GM12874 (cell line): ENCODE results near the gene UBTD1.

ENCODE experiments used
- TF ChIP-seq, protein P1 (sequence below): IDR thresholded peaks from 2 replicates; pipeline ENCODE4 v1.5.1; 2011; ENCODE audit warnings: low read depth, mild to moderate bottlenecking, control low read depth, low read length, moderate library complexity; ENCODE audit not compliant: insufficient read depth

The UBTD1 gene

DNA sequence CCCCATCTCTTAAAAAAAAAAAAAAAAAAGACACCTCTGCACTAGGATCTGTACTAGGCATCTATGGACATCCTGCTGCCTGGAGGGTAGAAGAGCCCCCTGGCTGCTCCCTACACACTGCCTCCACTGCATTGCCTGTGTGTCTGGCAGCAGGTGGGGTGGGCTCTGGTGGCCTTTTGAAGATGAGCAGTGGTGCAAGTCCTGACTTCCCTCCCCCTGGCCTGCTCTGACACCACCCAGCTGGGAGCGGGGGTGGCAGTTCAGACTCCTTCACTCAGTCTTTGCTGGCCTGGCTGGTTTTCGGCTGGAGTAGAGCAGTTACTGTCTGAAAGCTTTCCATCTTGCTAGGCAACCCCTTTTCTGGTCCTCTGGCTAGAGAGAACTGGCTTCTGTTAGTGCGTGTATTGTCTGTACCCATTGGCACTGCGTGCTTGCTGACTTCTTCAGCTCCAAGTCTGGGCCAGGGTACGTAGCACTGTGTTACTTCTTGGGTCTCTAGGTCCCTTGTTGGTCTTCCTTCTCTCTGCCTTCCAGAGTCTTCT lies 108.4 kb downstream of the UBTD1 start:
- TF ChIP-seq, protein P1, sequence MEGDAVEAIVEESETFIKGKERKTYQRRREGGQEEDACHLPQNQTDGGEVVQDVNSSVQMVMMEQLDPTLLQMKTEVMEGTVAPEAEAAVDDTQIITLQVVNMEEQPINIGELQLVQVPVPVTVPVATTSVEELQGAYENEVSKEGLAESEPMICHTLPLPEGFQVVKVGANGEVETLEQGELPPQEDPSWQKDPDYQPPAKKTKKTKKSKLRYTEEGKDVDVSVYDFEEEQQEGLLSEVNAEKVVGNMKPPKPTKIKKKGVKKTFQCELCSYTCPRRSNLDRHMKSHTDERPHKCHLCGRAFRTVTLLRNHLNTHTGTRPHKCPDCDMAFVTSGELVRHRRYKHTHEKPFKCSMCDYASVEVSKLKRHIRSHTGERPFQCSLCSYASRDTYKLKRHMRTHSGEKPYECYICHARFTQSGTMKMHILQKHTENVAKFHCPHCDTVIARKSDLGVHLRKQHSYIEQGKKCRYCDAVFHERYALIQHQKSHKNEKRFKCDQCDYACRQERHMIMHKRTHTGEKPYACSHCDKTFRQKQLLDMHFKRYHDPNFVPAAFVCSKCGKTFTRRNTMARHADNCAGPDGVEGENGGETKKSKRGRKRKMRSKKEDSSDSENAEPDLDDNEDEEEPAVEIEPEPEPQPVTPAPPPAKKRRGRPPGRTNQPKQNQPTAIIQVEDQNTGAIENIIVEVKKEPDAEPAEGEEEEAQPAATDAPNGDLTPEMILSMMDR, result no peak

DNA sequence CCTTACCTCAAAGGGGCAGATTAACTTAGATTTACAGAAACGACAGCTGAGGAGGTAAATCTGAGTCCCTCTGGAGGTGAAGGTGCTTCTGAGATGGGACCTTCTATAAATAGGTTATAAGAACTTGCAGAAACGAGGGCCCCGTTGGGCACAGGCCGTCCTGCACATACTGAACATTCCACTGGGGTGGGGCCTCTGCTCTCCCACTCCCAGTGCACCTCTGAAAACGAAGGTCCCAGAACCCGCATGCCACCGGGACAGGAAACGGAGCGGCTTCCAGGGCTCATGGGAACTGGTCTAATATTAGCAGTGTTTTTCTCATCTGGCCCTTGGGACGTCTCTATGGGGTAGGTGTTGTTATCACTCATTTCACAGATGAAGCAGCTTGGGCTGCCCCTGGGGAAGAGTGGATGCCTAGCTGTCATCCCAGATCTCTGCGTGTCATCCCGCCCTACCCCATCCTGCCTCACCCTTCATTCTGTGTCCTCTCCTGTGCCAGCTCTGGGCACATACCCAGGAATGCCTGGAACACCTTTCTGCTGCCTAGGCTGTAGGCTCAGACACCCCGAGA lies 110.4 kb downstream of the UBTD1 start:
- TF ChIP-seq, protein P1, result no peak

DNA sequence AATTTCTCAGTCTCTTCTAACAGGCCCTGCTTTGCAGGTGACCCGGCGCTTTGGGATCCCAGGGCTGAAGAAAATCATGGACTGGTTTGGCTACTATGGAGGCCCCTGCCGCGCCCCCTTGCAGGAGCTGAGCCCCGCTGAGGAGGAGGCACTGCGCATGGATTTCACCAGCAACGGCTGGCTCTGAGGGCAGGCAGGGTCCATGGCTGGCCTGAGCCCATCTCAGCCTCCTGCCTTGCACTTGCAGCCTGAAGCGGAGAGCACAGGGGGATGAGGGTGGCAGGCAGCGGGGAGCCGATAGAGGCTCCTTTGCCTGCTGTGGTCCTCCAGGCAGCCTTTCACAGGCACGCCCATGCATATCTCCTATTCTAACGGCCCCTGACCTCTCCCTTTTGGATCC lies 112.7 kb downstream of the UBTD1 start:
- TF ChIP-seq, protein P1, result no peak

DNA sequence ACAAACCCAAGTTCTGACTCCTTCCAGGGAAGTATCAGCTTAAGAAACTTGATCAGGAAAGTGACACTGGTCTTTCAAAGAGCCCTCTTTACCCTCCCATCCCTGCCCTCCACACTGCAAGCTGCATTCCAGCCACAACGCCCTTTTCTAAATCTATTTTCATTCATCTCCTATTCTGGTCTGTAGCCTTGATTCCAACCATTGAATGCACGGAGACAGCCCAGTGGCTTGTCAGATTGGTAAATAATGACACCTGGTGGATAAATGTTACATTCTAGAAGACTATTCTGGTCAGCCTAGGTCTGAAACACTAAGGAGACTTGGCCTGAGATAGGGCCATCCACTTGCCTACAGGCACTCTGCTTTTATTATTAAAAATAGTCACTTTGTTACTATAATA lies 113.7 kb downstream of the UBTD1 start:
- TF ChIP-seq, protein P1, result no peak

DNA sequence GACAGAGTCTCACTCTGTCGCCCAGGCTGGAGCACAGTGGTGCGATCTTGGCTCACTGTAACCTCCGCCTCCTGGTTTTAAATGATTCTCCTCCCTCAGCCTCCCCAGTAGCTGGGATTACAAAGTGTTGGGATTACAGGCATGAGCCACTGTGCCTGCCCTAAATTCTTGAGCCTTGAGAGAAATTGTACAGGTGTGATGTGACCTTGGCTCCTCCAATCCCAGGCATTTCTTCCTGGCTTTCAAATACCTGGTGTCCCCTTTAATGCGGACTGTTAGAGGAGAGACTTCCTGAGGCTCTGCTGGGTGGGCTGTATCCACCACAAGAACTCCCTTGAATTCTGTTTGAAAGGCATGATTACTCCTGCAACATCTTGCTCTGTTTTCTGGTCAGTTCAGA lies 119.6 kb downstream of the UBTD1 start:
- TF ChIP-seq, protein P1, result no peak

DNA sequence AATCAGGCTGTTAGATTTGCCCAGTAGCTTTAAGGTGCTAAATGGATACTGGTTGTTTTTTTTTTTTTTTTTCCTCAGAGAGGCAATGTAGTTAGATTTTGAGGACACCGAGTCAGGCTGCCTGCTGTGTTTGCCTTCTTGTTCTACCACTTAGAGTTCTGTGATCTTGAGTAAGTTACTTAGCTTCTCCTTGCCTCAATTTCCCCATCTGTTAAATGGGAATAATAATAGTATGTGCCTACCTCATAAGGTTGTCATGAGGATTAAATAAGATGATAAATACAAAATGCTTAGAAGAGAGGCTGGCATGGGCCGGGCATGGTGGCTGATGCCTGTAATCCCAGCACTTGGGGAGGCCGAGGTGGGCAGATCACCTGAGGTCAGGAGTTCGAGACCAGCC lies 120.0 kb downstream of the UBTD1 start:
- TF ChIP-seq, protein P1, result no peak
